H7 (cell line): ENCODE data around the gene KCNN3. TPM values are rescaled to one million over a fixed set of nuclear protein-coding genes. Genes with fewer than 3 reads are reported as not detected.

ENCODE experiments used
- DNase-seq: peaks from one replicate; pipeline ENCODE4 v3.0.0; 2012
- H3K27me3 ChIP-seq: 2 replicates; pipeline ENCODE4 v1.6.0; 2011; ENCODE audit warnings: mild to moderate bottlenecking, low read length; ENCODE audit not compliant: control insufficient read depth, insufficient read depth
- H3K36me3 ChIP-seq: replicated peaks from 2 replicates; pipeline ENCODE4 v1.5.1; 2011; ENCODE audit warnings: low read length; ENCODE audit not compliant: control insufficient read depth, insufficient read depth
- H3K4me3 ChIP-seq: 2 replicates; pipeline ENCODE4 v1.5.1; 2011; ENCODE audit warnings: low read depth, mild to moderate bottlenecking, control low read depth, low read length, moderate library complexity; ENCODE audit not compliant: insufficient read depth
- total RNA-seq: library from RNA; depleted of rRNA; stranded (reverse); fragments of >200 nt; shearing (Covaris generic); gene quantifications from 2 replicates; pipeline ENCODE4 v1.2.3, GENCODE V29; 2014

KCNN3 gene
- total RNA-seq, 1 experiment from 2014 or later = 0.62 TPM

- H3K4me3 ChIP-seq = no peak overlapping the region
- H3K27me3 ChIP-seq = no peaks in the 10 kb centered on the region
- no peaks in the 10 kb centered on the region for H3K36me3 ChIP-seq
- DNase-seq = no peak
Observed at GRCh38 chr1:154796303-154796892, 73.7 kb downstream of the KCNN3 start.

GRCh38 chr1:154794608-154795007 is 75.5 kb downstream of the KCNN3 start:
- Histone ChIP-seq H3K4me3 (no peak overlapping the region), H3K36me3 (no peaks in the 10 kb centered on the region), H3K27me3 (no peaks in the 10 kb centered on the region)
- no peak for DNase-seq

GRCh38 chr1:154793685-154794084 is 76.4 kb downstream of the KCNN3 start:
- no peaks in the 10 kb centered on the region for H3K27me3 ChIP-seq
- no peak for DNase-seq

GRCh38 chr1:154792899-154793298 is 77.2 kb downstream of the KCNN3 start:
- Histone ChIP-seq H3K27me3 (no peaks in the 10 kb centered on the region), H3K36me3 (no peaks in the 10 kb centered on the region), H3K4me3 (no peak overlapping the region)
- no peak for DNase-seq

More at GRCh38 chr1:154793685-154794084, 76.4 kb downstream of the KCNN3 start:
- H3K36me3 ChIP-seq = no peaks in the 10 kb centered on the region
- H3K4me3 ChIP-seq = no peak overlapping the region

GRCh38 chr1:154791292-154792166 is 78.6 kb downstream of the KCNN3 start:
- H3K27me3 ChIP-seq = no peaks in the 10 kb centered on the region
- no peak for DNase-seq

GRCh38 chr1:154788886-154789285 is 81.2 kb downstream of the KCNN3 start:
- no peak for DNase-seq
- H3K4me3 ChIP-seq = no peak overlapping the region
- no peaks in the 10 kb centered on the region for H3K27me3 ChIP-seq
- H3K36me3 ChIP-seq = no peaks in the 10 kb centered on the region

More at GRCh38 chr1:154791292-154792166, 78.6 kb downstream of the KCNN3 start:
- H3K36me3 ChIP-seq = no peaks in the 10 kb centered on the region
- no peak overlapping the region for H3K4me3 ChIP-seq

- H3K36me3 ChIP-seq = no peaks in the 10 kb centered on the region
- DNase-seq = no peak
- H3K4me3 ChIP-seq = no peak overlapping the region
- no peaks in the 10 kb centered on the region for H3K27me3 ChIP-seq
Observed at GRCh38 chr1:154788110-154788870, 81.8 kb downstream of the KCNN3 start.

GRCh38 chr1:154786804-154787570 is 83.1 kb downstream of the KCNN3 start:
- H3K4me3 ChIP-seq = no peak overlapping the region
- no peaks in the 10 kb centered on the region for H3K36me3 ChIP-seq
- H3K27me3 ChIP-seq = no peaks in the 10 kb centered on the region
- no peak for DNase-seq

GRCh38 chr1:154784924-154785531 is 85.1 kb downstream of the KCNN3 start:
- H3K4me3 ChIP-seq = no peak overlapping the region
- no peaks in the 10 kb centered on the region for H3K27me3 ChIP-seq
- H3K36me3 ChIP-seq = no peaks in the 10 kb centered on the region
- peak; percentile 52 for DNase-seq

GRCh38 chr1:154784416-154784815 is 85.7 kb downstream of the KCNN3 start:
- Histone ChIP-seq H3K36me3 (no peaks in the 10 kb centered on the region), H3K4me3 (no peak overlapping the region), H3K27me3 (no peaks in the 10 kb centered on the region)
- DNase-seq = no peak

GRCh38 chr1:154783976-154784375 is 86.1 kb downstream of the KCNN3 start:
- no peak for DNase-seq
- no peak overlapping the region for H3K4me3 ChIP-seq
- no peaks in the 10 kb centered on the region for H3K36me3 ChIP-seq
- no peaks in the 10 kb centered on the region for H3K27me3 ChIP-seq

- no peaks in the 10 kb centered on the region for H3K36me3 ChIP-seq
- no peak for DNase-seq
- no peak overlapping the region for H3K4me3 ChIP-seq
- no peaks in the 10 kb centered on the region for H3K27me3 ChIP-seq
Observed at GRCh38 chr1:154780541-154780940, 89.5 kb downstream of the KCNN3 start.

GRCh38 chr1:154779551-154780189 is 90.4 kb downstream of the KCNN3 start:
- Histone ChIP-seq H3K27me3 (no peaks in the 10 kb centered on the region), H3K4me3 (no peak overlapping the region), H3K36me3 (no peaks in the 10 kb centered on the region)
- DNase-seq = no peak
